Measurements from ENCODE around the gene TYROBP. TPM values are rescaled to one million over a fixed set of nuclear protein-coding genes. Genes with fewer than 3 reads are reported as not detected.

TYROBP gene
- total RNA-seq, 1 experiment from 2014 or later: not detected

GRCh38 chr19:35856546-35857149 lies 51.4 kb downstream of the TYROBP start, which contains the start of gene KIRREL2:
Gene KIRREL2, plus strand, starts transcription at chr19:35856911. Its CDS starts 209 bp downstream, at chr19:35857120.
- Mint-ChIP-seq H3K27ac (no peak within 1 kb of the TSS), H3K4me3 (peak within 1 kb of the TSS; percentile 72 to 87), H3K36me3 (ENCODE audit: insufficient read depth in 1 of 3, low read depth in 3 of 3) (no peaks in the 10 kb centered on the region), H3K4me1 (peaks cover 15 to 32% of the 10 kb centered on the region in 2 experiments), H3K27me3 (ENCODE audit: low read depth) (peaks cover 91% of the 10 kb centered on the region), H3K9me3 (no peaks in the 10 kb centered on the region; a peak in 2 of 5 replicates)
- Histone ChIP-seq H4K91ac (ENCODE audit: insufficient read length, low read depth, low read length) (no peak within 1 kb of the TSS), H2BK20ac (ENCODE audit: low read depth, low read length, poor library complexity, severe bottlenecking) (no peak within 1 kb of the TSS), H3K4me1 (ENCODE audit: insufficient read depth, low read length) (no peaks in the 10 kb centered on the region; the same call in 1 of the 2 replicates), H4K20me1 (ENCODE audit: control insufficient read depth, insufficient read depth, insufficient read length) (peaks cover 3% of the 10 kb centered on the region), H3K23me2 (ENCODE audit: insufficient read length, low read depth, low read length, poor library complexity, severe bottlenecking) (peaks cover 22% of the 10 kb centered on the region), H3K4ac (ENCODE audit: low read depth, low read length) (no peak within 1 kb of the TSS), H3K56ac (ENCODE audit: insufficient read length, low read depth, low read length) (no peak within 1 kb of the TSS), H3T11ph (ENCODE audit: low read length) (no peak within 1 kb of the TSS), H3K79me2 (ENCODE audit: insufficient read depth, low read length) (no peaks in the 10 kb centered on the region), H3K18ac (ENCODE audit: insufficient read length, low read depth, low read length) (no peak within 1 kb of the TSS), H3K9ac (ENCODE audit: extremely low read depth, insufficient read length, low read length) (no peak within 1 kb of the TSS), H3K23ac (ENCODE audit: insufficient read length, low read depth, low read length) (no peak within 1 kb of the TSS), H4K5ac (ENCODE audit: insufficient read length, low read depth, low read length) (no peak within 1 kb of the TSS), H2AK5ac (ENCODE audit: insufficient read length, low read length) (no peak within 1 kb of the TSS), H3K79me1 (ENCODE audit: insufficient read depth, low read depth, low read length, poor library complexity, severe bottlenecking) (no peaks in the 10 kb centered on the region), H3K9me3 (ENCODE audit: control insufficient read depth, low read depth, low read length) (no peaks in the 10 kb centered on the region), H2BK12ac (ENCODE audit: insufficient read length, low read depth, low read length) (no peak within 1 kb of the TSS), H3K27me3 (ENCODE audit: insufficient read depth, low read length) (peaks cover 7% of the 10 kb centered on the region; the same call in 1 of the 2 replicates), H4K8ac (replicated peaks; ENCODE audit: insufficient read length, low read depth, low read length) (no peak within 1 kb of the TSS), H3K27ac (ENCODE audit: insufficient read length, low read depth, low read length) (no peak within 1 kb of the TSS), H2BK120ac (ENCODE audit: low read depth, low read length, poor library complexity, severe bottlenecking) (no peak within 1 kb of the TSS), H2BK15ac (ENCODE audit: low read depth, low read length) (no peak within 1 kb of the TSS), H3K14ac (ENCODE audit: insufficient read depth, low read length) (no peak within 1 kb of the TSS), H3K4me2 (ENCODE audit: insufficient read depth, insufficient read length, low read length) (peak within 1 kb of the TSS; percentile 84), H2BK5ac (ENCODE audit: insufficient read length, low read length) (no peak within 1 kb of the TSS), H2AFZ (ENCODE audit: low read length) (no peak within 1 kb of the TSS)
- WGBS (ENCODE audit: extremely low coverage, insufficient read length, low lambda C conversion rate): no CpG with 5 or more reads among the region's 42 CpGs
- peak; percentile 69 for DNase-seq
- TF ChIP-seq CTCF (conservative IDR thresholded peaks at IDR 0.05): no peak

Other genes starting within 250 kb of the TYROBP start
- gene UPK1A, start 241.8 kb downstream of the TYROBP start, total RNA-seq (2021): 3.0 and 4.3 TPM in 2 replicates
- 0.13 TPM in 1 of 2 replicates, not detected in the other for gene ZBTB32, start 203.7 kb downstream of the TYROBP start, total RNA-seq (2021)
- 47.7 and 50.5 TPM in 2 replicates for gene KMT2B, start 190.3 kb downstream of the TYROBP start, total RNA-seq (2021)
- 2.9 and 3.2 TPM in 2 replicates for gene IGFLR1, start 165.8 kb downstream of the TYROBP start, total RNA-seq (2021)
- gene U2AF1L4, start 162.9 kb downstream of the TYROBP start, total RNA-seq (2021): 16.8 and 19.2 TPM in 2 replicates
- 69.7 and 77.7 TPM in 2 replicates for gene PSENEN, start 162.6 kb downstream of the TYROBP start, total RNA-seq (2021)
- 4.7 and 5.9 TPM in 2 replicates for gene LIN37, start 159.7 kb downstream of the TYROBP start, total RNA-seq (2021)
- gene HSPB6, start 151.3 kb downstream of the TYROBP start, total RNA-seq (2021): 0.37 TPM in 2 replicates
- gene PROSER3, start 150.1 kb downstream of the TYROBP start, total RNA-seq (2021): 21.8 and 29.1 TPM in 2 replicates
- gene ARHGAP33, start 132.7 kb downstream of the TYROBP start, total RNA-seq (2021): 18.7 and 19.5 TPM in 2 replicates
- not detected in 2 replicates for gene PRODH2, start 95.5 kb downstream of the TYROBP start, total RNA-seq (2021)
- 0.83 and 1.1 TPM in 2 replicates for gene NPHS1, start 55.8 kb downstream of the TYROBP start, total RNA-seq (2021)
- gene KIRREL2, start 51.4 kb downstream of the TYROBP start, total RNA-seq (2021): 3.1 and 3.6 TPM in 2 replicates
- 29.9 and 36.9 TPM in 2 replicates for gene APLP1, start 39.7 kb downstream of the TYROBP start, total RNA-seq (2021)
- 18.4 and 18.8 TPM in 2 replicates for gene NFKBID, start 7.8 kb downstream of the TYROBP start, total RNA-seq (2021)
- 0.68 and 1.8 TPM in 2 replicates for gene HCST, start 5.8 kb downstream of the TYROBP start, total RNA-seq (2021)
- gene LRFN3, start 28.1 kb upstream of the TYROBP start, total RNA-seq (2021): 18.4 and 20.5 TPM in 2 replicates
- 14.7 and 16.0 TPM in 2 replicates for gene SDHAF1, start 86.9 kb upstream of the TYROBP start, total RNA-seq (2021)
- 19.2 and 20.4 TPM in 2 replicates for gene SYNE4, start 100.5 kb upstream of the TYROBP start, total RNA-seq (2021)
- gene ALKBH6, start 105.9 kb upstream of the TYROBP start, total RNA-seq (2021): 28.0 and 32.5 TPM in 2 replicates
- 19.7 and 20.9 TPM in 2 replicates for gene CLIP3, start 124.6 kb upstream of the TYROBP start, total RNA-seq (2021)
- gene THAP8, start 146.0 kb upstream of the TYROBP start, total RNA-seq (2021): 5.1 and 5.4 TPM in 2 replicates
- 28.5 and 30.0 TPM in 2 replicates for gene WDR62, start 146.6 kb upstream of the TYROBP start, total RNA-seq (2021)
- gene OVOL3, start 202.8 kb upstream of the TYROBP start, total RNA-seq (2021): not detected in 2 replicates
- 145 and 146 TPM in 2 replicates for gene POLR2I, start 206.6 kb upstream of the TYROBP start, total RNA-seq (2021)
- gene TBCB, start 207.2 kb upstream of the TYROBP start, total RNA-seq (2021): 203 and 216 TPM in 2 replicates
- gene CAPNS1, start 231.8 kb upstream of the TYROBP start, total RNA-seq (2021): 379 and 399 TPM in 2 replicates
- gene COX7A1, start 244.2 kb upstream of the TYROBP start, total RNA-seq (2021): not detected in 2 replicates